Left cardiac atrium (tissue), 4 donors: ENCODE data around the gene PRDM15. TPM values are rescaled to one million over a fixed set of nuclear protein-coding genes. Genes with fewer than 3 reads are reported as not detected.

Experiments used
- ATAC-seq, 2 donors: fragments of 200-7000 bp; cut with Tn5 transposase; one replicate each; pipeline ENCODE4 v1.9.1; 2020; ENCODE audit warnings: mild to moderate bottlenecking in 2 of 2, moderate library complexity in 2 of 2
- DNase-seq: peaks from one replicate; pipeline ENCODE4 v3.0.0-alpha.2; 2020
- intact Hi-C, 2 donors: fragments of 100-400 bp; cut with DNase I; formaldehyde crosslinking; loops; one replicate each; pipeline versions ENCODE4 v1.14.1 to v1.15.1; 2022 to 2023
- total RNA-seq, 2 donors: library from RNA; stranded (reverse); fragmentation: NEBNext Ultra II Directional; extraction: Animal tissue kit (Norgen Biotek cat#: 25700); gene quantifications; one replicate each; pipeline ENCODE4 v1.2.1, GENCODE V29; 2021
- donor health status: DM: no; HTN: yes; CAD: no.
- donor health status: DM: no; HTN: yes; CAD: no; lungs with severe emphysema.
- donor health status: DM: yes; HTN: yes; CAD: no.
- donor health status: Dilated cardiomyopathy.

The PRDM15 gene
- total RNA-seq, 2 donors from 2014 or later: 6.5 TPM

DNA sequence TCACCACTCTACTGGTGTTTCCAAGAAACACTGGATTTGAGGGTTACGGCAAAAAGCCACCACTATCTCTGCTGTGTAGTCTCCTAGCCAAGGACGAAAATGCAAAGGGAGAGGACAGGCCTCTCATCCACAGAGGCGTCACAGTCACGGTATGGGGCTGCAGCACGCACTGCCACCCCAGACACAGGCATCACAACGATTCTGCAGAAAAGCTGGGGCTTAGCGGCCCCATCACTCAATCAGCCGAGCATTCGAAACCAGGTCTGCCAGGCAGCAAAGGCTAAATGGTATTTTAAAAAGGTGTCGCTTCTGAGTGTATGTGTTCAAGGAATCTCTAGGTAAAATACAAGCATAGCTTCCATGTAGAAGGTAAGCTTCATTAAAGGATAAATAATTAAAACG, 113.7 kb downstream of the PRDM15 start:
- no peak for ATAC-seq
- no peak for DNase-seq
- intact Hi-C loops: loop anchor here (5.0 to 10.0 kb wide), 2 partner anchors 91 to 153 kb away; no protein-coding TSS in a partner anchor

DNA sequence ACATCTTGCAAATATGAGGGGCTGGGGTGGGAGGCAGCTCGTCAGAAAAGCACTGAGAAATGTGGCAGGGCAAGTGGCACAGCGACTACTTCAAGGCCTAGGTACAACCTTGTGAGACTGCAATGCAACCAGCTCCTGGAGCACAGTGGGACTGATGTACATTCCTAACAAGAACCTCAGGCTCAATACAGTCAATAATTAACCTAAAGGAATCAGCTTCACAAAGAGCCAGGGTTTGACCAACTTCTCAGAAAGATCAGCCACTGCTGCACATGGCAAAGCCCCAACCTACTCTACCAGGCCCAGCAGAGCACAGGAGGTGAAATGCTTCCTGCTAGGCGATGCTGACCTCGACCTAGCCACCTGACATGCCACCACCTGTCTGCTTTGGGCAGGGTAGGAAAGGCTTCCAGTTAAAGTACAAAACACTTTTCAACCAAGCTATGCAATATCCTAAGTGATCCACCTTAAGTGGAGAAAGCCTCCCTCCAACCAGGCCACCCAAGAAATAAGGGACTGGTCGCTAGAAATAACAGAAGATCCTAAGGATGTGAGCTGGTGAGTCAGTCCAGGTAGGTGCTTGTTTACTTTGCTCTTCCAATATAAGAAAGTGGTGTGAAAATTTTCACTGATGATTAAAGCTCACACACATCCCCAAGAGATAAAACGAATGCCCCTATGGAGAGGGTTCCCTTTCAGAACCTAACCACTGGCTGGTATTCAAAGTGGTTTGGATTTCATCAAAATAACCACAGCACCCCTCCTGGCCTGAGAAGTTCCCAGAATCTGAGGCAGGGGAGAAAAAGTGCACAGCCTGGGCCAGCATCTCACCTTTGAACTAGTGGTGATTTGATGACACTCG, 114.4 kb downstream of the PRDM15 start:
- no peak for DNase-seq
- intact Hi-C loops: loop anchor here (5.0 to 10.0 kb wide), 2 partner anchors 90 to 152 kb away; no protein-coding TSS in a partner anchor
- no peak for ATAC-seq

DNA sequence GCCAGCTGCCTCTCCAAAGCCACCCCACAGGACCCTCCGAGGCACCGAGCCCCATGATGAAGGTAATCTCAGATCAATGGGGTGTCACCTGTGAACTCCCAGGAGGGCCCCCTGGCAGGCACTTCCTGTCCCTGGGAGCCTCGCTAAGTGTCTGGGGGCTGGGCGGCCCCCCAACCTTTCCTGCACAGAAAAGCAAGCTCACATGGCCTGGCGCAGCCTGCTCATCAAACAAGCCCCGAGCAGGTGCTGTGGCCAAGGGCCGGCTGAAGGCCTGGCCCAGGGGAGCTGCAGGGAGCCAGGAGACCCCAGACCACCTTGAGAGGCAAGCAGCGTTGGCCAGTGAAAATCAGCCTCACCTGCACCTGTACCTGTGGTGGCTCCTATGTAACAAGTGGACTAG, 115.1 kb downstream of the PRDM15 start:
- intact Hi-C loops: loop anchor here in 1 of 2 donors (10.0 kb wide), 1 partner anchor 89 kb away; no protein-coding TSS in a partner anchor
- ATAC-seq: no peak
- no peak for DNase-seq

DNA sequence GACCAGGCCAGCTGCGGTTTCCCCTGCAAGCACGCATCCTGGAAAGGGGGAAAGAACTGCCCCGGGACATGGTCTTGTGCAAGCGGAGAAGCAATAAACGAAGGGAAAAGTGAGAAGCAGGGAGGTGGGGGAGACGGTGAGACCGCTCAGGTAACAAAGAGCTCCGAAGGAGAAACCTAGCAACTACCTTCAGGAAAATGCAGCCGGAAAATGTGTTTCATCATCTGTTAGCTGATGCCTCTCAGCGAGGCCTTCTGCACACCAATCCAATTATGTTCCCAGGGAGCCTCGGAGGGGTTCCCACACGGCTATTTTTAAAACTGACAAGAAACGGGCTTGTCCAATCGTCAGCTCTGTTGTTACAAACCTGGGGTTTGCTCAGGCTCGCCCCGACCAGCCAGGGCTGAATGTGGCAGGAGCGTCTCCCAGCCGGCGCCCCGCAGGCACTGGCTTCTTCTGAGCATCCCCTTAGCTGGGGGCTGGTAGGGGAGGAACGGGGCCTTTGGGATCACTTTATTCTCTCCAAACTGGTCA, 115.7 kb downstream of the PRDM15 start:
- intact Hi-C loops: loop anchor here in 1 of 2 donors (10.0 kb wide), 1 partner anchor 89 kb away; no protein-coding TSS in a partner anchor
- ATAC-seq (no peak), DNase-seq (no peak)

DNA sequence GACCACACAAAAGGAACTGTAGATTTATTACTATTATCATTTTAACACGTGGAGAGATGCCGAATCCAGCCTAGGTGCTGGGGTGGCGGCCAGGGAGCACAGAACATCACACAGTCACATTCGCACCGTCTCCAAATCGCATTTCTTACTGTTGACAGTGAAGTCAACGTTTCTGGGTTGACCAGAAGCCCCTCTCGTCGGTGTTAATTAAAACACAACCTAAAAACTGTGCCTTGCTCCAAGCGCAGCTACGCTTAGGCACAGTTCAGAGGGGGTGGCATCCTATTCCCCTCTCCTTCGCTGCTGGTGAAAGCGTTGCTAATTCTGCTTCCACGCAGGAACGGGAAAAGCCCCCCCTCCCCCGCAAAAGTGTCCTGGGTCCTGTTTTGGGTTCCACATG, 116.4 kb downstream of the PRDM15 start:
- DNase-seq: no peak
- intact Hi-C loops: loop anchor here in 1 of 2 donors (10.0 kb wide), 1 partner anchor 88 kb away; no protein-coding TSS in a partner anchor
- ATAC-seq: no peak

DNA sequence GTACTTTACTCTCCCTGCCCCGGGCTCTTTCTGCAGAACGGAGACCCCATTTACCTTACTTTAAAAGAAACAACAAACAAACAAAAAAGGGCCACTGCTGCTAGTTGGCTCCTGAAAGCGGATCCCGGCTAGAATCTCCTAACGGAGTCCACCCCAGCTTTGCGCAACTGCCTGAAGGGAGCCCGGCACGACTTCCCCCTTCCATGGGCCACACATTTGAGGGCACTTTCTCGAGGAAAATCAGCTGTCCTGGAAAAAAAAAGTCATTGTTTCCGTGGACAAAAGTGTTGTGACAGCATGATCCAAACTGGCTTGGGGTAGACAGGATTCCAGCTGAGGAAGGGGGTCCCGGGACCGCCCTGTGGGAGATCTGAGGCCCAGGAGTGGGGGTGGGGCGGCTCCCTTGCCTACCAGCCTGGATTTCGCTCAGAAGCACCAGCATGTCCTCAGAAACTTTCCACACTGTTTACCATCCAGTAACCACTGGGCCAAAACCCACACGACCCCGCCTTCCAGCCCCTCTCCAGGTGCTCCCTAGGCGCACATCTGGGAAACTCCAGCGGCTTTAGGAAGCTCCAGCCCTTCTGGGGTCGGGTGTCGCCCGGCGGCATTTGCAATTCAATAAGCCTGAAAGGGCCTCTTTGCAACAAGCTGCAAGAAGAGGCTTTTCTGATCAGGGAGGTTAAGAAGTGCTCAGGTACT, 117.1 kb downstream of the PRDM15 start:
- intact Hi-C loops: loop anchor here in 1 of 2 donors (10.0 kb wide), 1 partner anchor 87 kb away; no protein-coding TSS in a partner anchor
- DNase-seq (peak; percentile 58), ATAC-seq (peak; percentile 18 to 27)

DNA sequence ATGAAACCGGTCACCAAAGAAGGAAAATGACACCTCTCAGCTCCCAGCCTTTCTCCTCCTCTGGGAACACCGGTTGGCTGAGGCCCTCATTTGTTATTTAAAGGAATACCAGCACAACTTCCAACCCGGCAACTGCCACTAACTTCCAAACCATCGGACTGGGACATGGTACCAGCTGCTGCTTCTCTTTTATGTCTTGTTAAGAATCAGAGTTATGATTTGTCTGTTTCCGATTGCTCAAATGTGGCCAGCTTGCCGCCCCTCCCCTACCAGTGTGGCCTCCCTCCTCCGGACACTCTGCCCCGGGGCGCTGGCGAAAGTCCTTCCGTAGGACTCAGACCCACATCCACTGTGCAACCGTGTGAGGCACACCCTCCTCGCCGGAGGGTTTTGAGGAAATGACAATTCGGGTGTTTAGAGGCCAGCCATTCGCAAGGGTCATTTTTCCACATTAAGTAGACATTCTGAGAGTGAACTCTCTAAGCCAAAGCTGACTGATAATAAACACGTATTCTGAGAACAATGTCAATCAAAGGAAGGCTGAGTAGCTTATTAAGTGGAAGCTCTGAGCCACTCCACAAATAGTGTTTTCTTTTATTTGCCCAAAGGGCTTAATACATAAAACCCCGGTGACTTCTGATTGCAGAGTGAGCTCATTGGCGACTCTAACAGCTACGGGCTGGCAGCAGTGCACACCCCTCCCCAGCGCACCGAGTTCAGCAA, 117.8 kb downstream of the PRDM15 start:
- intact Hi-C loops: loop anchor here in 1 of 2 donors (10.0 kb wide), 1 partner anchor 87 kb away; no protein-coding TSS in a partner anchor
- DNase-seq: peak; percentile 70
- peak; percentile 70 to 85 for ATAC-seq

DNA sequence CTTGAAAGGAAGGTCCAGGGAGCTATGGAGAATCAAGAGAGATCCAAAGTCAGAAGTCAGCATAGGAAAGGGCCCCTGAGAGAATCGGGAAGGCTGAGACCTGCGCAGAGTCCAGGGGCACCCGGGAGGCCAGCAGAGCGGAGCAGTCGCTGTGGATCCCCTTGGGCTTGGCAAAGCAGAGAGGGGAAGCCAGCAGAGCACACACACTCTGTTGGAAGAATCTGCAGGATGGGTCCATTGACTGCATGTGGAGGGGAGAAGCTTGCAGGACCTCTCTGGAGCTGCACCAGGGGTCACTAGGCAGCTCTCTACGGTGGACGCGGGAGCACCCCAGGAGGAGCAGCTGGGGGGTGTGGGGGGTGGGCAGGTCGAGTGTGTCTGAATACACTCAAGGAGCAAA, 118.7 kb downstream of the PRDM15 start:
- no peak for ATAC-seq
- intact Hi-C loops: loop anchor here in 1 of 2 donors (10.0 kb wide), 1 partner anchor 86 kb away; no protein-coding TSS in a partner anchor

DNA sequence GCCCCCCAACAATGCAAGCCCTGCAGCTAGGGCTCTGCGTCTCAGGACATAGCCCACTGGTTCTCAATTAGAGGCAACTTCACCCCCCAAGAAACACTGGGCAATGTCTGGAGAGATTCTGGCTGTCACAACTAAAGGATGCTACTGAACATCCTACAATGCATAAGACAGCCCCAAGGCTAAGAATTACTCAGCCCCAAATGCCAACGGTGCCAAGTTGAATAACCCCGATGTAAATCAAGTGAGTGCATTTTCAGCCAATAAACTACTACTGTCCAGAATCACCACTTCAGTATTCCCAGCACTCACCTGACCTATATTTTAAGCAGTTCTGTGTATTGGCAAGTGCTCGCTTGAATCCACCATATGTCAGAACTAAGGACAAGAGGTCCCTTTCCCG, 119.2 kb downstream of the PRDM15 start:
- DNase-seq (no peak), ATAC-seq (no peak)
- intact Hi-C loops: loop anchor here in 1 of 2 donors (10.0 kb wide), 1 partner anchor 85 kb away; no protein-coding TSS in a partner anchor

More for the DNA sequence above, 118.7 kb downstream of the PRDM15 start:
- no peak for DNase-seq

DNA sequence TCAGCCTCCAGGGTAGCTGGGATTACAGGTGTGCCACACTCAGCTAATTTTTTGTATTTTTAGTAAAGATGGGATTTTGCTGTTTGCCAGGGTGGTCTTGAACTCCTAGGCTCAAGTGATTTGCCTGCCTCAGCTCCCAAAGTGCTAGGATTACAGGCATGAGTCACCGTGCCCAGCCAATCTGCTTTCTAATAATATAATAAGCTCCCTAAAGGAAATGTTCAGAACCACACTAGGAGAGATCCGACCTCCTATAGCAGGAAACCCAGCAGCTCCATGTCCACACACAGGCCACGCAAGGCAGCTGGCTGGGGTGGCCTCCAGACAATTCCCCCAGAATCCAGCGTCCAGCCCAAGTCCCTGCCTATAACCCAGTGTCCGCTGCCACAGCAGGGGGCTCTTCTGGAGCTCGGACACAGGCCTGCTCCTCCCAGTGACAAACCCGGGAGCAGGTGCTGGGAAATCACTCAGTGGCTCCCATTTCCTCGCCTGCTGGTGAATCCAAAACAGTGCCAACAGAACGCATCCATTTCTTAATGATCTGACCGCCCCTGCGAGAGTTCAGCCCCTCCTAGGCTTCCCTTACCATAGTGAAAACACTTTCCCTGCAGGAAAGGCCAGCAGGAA, 119.8 kb downstream of the PRDM15 start:
- DNase-seq (no peak), ATAC-seq (no peak)
- intact Hi-C loops: no loop called here

DNA sequence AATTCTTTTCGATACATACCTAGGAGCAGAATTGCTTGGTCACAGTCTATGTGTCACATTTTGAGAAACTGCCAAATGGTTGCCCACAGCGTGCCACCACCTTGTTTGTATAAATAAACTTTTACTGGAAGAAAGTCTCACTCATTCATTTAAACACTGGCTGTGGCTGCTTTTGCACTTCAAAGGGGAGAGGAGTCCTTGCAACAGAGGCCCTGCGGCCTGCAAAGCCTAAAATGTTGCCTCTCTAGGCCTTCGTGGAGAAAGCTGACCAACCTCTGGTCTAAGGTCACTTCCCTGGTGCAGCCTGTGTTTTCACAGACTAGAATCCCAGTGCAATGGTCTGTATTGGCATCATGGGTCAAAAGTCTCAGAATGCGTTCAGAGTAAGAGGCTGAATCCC, 120.6 kb downstream of the PRDM15 start:
- no peak for DNase-seq
- intact Hi-C loops: no loop called here
- ATAC-seq: no peak

DNA sequence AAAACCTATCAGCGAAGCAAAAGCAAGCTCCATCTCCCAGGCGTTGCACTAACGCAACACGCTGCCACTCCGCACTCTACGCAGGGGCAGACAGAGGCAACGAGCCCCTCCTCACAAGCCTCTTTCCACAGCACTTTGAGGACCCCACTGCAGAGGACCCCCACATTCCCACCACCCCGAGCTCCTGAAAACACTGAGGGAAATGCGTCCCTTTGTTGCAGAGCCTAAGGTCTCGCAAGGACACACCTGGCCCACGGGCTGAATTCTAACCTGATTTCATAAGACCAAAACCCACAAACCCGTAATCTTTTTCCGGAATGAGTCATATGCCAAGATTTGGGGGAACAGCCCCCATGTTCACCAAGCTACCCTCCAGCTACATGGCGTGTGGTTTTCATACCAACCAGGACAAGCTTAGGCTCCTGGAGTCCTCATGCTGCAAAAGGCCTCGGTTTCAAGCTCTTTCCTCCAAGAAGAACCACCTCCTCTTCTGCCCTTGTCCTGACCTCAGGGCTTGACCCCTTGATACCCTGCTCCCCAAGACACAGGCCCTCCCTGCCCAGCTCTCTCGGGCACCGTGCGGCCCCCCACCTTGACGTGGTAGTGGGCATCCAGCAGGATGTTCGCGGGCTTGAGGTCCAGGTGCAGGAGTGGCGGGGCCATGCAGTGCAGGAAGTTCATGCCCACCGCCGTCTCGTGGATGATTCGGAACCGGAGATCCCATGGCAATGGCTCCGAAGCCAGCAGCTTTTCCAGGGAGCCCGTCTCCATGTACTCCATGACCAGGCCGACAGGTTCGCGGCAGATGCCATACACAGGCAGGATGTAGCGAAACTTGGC, 123.0 kb downstream of the PRDM15 start:
- intact Hi-C loops: no loop called here
- ATAC-seq (no peak), DNase-seq (no peak)

DNA sequence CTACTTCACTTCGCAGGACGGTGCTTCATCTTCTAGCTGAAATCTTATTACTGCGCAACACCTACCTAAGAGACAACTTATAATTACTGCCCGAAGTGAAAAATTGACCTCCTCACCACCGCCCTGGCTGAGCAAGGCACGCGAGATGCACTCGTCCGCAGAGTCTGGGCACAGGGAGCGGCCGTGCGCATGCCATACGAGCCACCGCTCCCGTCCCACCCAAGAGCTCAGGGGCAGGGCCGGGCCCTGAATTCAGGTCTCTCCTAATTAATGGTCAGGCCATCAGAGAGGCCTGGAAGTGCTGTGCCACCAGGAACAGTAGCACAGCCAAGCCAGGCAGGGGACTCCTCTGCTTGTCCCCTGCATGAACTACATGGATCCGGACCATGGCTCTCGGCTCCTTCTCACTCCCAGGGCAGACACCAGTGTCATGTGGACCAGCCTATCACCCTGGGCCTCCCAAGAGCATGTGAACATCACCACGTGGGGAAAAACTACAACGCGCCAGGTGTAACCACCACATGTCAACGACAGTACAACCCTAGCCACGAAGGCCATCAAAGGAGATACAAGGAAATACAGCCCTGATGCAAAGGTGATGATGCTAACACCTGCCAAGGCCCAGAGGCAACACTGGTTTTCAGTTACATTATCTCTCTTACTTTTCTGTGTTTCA, 123.7 kb downstream of the PRDM15 start:
- ATAC-seq: no peak
- no peak for DNase-seq

DNA sequence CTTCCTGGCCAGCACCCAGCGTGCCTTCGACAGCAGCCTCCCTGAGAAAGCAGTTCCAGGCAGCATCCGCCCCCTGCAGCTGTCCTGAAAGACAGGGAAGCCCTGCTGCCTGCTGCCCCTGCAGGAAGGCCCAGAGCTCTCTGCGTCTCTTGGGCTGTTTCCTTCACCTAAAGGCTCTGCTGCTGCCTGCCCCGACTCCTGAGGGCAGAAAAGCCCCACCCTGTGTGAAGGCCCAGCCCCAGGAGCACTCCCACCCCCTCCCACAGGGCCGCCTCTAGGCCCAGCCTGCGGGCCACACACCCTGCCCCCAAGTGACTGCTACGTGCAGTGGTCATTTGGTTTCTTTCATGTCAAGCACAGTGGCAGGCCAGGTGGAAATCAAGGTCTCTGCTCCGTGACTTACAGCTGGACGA, 124.7 kb downstream of the PRDM15 start:
- ATAC-seq (no peak), DNase-seq (no peak)
- intact Hi-C loops: no loop called here

More for the DNA sequence above, 123.7 kb downstream of the PRDM15 start:
- intact Hi-C loops: no loop called here

DNA sequence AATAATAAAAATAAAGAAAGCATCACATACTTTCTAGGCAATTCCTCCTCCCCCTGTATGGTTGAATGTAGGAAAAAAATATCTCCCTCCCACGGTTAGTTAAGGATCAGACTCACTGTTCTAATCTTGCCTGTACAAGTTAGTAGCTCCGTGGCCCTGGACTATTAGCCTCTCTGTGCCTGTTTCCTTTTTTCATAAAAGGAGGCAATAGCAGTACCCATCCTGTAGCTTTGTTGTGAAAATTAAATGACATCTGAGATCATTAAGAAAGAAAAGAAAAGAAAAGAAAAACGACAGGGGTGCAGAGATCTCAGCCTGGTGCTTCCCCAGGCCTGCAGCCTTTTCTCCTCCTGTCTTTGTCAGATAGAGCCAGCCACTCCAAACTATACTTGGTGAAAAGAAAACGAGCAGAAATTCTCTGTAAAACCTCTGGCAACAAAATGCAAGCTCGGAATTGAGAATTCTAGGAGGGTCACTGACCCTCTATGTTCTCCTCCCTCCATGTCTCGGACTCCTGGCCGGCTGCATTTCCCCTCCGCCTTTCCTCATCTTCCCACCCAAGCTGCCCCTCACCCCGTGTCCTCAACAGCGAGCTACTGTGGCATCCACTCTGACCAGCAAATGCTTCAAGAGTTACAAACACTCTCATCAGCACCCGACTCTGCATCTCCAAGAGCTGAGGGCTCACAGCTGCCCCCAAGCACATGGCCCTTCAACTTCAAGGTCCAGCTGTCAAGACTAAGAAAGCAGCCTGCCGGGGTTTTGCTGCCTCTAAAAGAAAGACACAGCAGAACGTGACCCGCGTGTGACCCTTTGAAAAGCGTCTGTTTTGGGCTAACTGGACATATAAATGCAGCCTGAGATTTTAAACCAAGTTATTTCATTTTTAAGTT, 125.9 kb downstream of the PRDM15 start:
- intact Hi-C loops: no loop called here
- ATAC-seq: no peak
- no peak for DNase-seq

DNA sequence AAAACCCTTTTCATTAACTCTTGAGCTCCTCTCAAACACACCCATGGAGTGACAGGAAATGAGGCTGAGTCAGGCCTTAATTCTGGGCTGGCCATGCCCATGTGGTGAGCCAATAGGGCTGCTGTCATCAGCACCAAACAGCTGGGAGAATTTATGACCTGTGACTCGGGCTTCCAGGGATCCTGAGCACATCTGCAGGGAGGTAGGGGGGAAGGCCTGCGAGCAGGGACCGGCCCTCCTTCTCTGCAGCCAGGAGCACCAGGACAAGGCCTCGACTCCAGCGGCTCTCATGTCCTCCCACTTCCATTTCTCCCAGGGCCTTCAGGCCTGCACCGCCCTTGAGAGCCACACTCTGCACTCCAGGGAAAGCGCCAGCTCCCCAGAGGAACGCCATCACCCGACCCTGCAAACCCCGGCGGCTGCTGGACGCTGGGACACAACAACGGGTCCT, 126.9 kb downstream of the PRDM15 start:
- DNase-seq: no peak
- intact Hi-C loops: no loop called here
- peak in 1 of 2 donors; percentile 54 for ATAC-seq
